Hypothalamus (tissue), 51 donors: Measurements from ENCODE around the gene ABCG5.

Experiments used
- DNase-seq, 51 donors: peaks; one replicate each; lab custom pipeline; 2025; lab: John Stamatoyannopoulos, UW

Gene ABCG5

DNA sequence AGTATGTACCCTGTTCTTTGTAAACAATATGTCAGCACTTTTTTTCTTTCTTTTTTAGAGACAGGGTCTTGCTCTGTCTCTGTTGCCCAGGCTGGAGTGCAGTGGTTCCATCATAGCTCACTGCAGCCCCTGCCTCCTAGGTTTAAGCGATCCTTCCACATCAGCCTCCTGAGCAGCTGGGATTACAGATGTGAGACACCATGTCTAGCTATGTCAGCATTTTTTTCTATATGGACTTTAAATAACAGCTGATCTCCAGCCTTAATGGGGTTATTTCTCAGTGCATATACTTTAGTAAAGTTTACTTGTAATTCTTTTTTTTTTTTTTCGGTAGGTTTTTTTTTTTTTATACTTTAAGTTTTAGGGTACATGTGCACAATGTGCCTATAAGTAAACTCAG lies 26.6 kb downstream of the ABCG5 start:
- DNase-seq = no peak

GRCh38 chr2:43810888-43811287 lies 27.8 kb downstream of the ABCG5 start:
- DNase-seq = no peak

DNA sequence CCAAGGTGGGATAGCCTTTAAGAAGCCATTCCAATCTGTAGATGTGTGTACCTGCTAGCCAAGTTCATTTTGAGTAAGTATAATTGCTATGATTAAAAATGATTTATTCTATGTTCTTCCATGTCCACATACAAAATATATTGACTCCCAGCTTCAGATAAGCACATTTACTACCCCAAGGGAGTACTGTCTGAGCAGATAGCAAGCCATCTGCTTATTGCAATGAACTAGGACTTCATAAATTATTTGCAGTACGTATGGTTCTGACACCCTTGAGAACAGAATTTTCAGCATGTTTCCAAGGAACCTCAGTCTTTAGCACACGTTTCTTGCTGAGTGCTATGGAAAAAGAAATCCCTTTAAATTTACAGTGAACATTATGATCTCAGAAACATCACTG lies 28.2 kb downstream of the ABCG5 start:
- DNase-seq = peak in 1 of 51 donors; percentile 26

DNA sequence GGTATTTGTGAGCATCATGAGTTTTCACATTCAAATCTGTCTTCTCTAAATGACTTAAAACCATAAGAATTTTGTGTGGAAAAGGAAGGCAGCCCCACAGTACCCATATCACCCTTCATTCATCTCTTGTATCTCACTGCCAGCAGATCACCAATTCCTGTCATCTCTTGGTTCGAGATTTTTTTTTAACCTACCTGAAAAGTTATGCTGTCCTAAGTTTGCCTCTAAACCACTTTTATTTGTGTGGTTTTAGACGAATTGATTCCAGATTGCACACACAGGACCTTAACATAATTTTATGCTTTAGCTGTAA lies 32.0 kb downstream of the ABCG5 start:
- DNase-seq = no peak

DNA sequence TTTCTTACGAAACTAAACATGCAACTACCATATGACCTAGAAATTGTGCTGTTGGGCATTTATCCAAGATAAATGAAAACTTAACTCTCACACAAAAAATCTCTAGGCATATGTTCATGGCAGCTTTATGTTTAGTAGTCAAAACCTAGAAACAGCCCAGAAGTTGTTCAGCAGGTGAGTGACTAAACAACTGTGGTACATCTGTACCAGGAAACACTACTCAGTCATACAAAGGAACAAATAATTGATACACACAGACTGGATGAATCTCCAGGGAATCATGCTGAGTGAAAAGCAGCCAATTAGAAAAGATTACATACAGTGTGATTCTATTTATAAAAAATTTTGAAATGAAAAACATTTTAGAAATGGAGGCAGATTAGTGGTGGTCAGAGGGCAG lies 35.5 kb downstream of the ABCG5 start:
- no peak for DNase-seq

DNA sequence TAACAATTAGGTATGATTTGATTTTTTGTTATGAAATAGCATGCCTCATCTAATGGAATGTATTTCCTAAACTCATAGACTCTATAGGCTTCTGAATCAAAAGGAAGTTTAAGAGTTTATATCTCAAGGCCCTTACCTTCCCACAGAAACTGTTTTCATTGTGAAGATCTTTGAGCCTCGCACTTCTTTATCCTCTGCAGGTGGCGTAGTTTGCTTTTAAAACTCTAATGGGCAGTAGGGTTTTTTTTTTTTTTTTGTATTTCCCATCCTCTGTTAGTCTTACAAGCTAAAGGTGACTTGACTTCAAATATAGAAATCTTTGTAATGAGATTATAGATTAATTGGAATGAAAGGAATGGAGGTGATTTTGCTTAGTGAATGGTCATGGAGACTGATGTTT lies 36.5 kb downstream of the ABCG5 start:
- DNase-seq = no peak

DNA sequence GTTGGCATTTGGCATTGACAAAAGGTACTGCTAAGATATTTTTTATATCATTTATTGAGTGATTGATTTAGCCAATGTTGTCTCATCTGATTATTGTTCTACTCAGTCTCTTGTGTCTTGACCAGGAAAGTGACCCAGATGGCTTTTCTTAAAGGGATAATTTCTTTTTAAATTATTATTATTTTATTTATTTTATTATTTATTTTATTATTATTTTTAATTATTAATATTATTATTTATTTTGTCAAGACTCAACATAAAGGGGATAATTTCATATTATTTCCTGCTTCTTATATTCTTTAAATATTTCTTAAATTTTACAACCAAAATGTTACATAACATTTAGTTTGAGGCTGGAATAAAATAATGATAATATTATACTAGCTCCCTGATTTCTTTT lies 37.7 kb downstream of the ABCG5 start:
- DNase-seq = no peak

- DNase-seq = no peak
Measured at GRCh38 chr2:43798300-43798699, 40.3 kb downstream of the ABCG5 start.

DNA sequence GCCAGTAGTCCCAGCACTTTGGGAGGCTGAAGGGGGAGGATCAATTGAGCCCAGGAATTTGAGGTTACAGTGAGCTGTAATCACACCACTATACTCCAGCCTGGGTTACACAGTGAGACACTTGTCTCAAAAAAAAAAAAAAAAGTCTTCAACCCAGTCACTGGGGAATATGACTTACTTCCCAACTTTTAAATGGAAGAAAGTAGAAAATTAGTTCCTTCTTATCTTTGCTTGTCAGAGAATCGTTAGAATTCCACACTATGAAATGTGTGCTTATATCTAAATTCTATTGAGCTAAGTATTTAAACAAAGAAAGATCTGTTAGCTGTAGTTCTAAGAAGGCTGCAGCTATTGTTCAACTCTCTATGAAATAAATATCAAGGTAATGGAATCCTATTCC lies 42.4 kb downstream of the ABCG5 start:
- DNase-seq = no peak

DNA sequence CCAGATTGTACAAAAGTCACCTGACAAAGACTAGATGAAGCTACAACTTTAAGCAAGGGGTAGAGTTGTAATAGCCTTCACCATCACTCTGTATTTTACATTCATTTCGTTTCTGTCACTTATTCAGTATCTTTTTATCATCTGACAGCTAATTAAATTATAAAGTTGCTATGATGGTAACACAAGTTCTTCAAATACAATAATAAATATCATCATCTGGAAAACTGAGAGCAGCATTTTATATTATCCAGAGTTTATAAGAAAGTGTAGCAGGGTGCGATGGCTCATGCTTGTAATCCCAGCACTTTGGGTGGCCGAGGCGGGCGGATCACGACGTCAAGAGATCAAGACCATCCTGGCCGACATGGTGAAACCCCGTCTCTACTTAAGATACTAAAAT lies 43.7 kb downstream of the ABCG5 start:
- no peak for DNase-seq

DNA sequence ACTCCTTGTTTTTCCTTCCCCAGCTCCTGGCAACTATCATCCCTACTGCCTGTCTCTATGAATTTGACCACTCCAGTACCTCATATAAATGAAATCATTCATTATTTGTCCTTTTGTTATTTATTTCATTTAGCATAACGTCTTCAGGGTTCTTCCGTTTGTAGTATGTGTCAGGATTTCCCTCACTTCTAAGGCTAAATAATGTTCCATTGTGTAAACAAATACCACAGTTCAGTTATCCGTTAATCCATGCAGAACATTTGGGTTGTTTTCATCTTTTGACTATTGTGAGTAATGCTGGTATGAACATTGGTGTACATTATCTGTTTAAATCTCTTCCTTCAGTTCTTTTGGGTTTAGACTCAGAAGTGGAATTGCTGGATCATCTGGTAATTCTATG lies 46.0 kb downstream of the ABCG5 start:
- DNase-seq = no peak

GRCh38 chr2:43791035-43791765 lies 47.4 kb downstream of the ABCG5 start:
- DNase-seq = no peak

GRCh38 chr2:43790147-43790546 lies 48.5 kb downstream of the ABCG5 start:
- no peak for DNase-seq

DNA sequence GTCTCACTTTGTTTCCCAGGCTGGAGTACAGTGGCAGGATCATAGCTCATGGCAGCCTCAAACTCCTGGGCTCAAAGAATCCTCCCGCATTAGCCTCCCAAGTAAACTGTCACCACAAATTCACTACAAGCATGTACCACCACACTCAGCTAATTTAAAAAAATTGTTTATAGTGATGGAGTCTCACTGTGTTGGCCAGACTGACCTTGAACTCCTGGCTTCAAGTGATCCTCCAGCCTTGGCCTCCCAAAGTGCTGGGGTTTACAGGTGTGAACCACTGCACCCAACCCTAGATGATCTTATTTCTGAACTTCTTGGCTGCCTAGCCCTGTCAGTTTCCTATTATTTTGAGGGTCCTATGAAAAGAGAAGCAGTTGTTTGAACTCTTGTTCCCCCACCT lies 50.0 kb downstream of the ABCG5 start:
- no peak for DNase-seq

GRCh38 chr2:43787895-43788294 lies 50.7 kb downstream of the ABCG5 start:
- DNase-seq = no peak

GRCh38 chr2:43778233-43778632 lies 60.4 kb downstream of the ABCG5 start:
- DNase-seq = no peak

DNA sequence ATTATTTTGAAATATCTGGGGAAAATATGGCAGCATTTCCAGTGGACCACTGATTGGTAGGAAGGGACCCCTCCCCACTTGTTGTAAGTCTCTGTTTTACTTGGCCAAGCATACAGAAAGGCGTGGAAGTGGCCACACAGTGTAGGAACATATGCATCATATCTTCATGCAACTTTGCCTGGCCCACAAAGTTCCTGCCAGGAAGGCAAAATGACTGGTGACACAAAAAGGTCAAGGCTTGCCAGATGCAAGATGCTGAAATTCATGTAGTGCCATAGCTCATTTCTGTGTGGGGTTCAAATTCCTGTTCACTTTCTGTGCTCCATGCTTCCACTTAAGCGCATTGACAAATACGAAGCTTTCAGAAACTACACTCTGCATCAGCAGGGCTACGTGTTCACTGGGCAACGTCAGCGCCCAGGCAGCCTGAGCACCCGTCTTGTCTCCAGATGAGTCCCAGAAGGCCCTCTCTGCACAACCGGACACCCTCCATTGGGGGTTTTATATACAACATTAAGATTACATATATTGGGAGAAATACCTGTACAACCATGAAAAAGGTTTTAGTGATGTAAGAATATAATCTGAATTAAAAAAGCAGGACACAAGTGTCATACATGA lies 61.2 kb downstream of the ABCG5 start:
- DNase-seq = no peak

GRCh38 chr2:43776324-43776723 lies 62.3 kb downstream of the ABCG5 start:
- DNase-seq = no peak

DNA sequence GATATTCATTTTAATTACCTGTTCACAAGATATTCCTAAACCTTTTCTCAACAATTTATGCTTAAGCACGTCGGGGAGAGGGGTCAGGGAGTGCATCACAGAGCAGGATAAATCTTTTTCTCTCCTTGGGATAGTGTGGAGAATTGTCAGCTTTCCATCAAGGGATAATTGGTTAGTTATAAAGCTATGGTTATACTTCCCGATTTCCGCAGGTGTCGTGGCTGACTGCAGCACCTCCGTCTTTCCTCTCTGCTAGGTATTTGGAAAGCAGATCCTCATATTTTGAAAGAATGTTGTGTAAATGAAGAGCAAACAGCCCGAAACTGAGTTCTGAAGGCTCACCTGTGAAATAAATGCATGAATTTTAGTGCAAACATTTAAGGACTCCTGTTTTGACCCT lies 64.0 kb downstream of the ABCG5 start:
- DNase-seq = no peak

DNA sequence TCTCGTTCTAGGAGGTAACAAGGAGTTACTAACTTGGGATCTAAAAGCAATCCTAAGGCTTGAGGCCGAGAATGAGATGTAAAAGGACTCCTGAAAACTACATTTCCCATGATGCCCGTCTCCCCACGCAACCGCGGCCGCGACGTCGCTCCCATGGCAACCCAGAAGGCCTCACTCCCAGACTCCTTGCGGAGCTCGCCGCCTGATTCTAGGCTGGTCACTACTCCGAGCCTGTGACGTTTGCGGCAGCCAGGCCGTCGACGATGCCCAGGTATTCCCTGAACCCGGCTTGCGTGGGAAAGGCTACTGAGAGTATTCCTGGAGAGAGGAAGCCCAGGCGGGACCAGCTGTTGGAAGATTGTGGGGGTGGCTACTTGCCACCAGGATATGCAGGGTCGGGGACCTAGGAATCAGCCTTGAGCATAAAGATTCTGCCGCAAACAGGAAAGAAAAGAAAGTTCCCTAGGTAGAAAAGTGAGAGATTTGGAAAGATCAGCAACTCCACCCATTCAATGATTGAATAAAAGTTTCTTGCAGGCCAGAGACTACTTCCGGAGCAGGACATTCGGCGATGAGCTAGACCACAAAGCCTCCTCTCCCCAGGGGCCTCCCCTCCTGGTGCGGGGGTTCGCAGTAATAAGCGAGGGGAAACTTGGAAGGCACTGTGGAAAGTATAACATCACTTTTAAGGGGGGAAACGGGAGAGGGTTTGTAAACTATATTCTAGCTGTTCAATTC lies 64.6 kb downstream of the ABCG5 start, which contains the start of gene DYNC2LI1:
TSS of gene DYNC2LI1 (plus strand) at position 164 of the 738 bp plus-strand sequence. CDS start at position 264, 100 bp downstream.
- peak; percentile 29 to 93 (median 80) for DNase-seq

DNA sequence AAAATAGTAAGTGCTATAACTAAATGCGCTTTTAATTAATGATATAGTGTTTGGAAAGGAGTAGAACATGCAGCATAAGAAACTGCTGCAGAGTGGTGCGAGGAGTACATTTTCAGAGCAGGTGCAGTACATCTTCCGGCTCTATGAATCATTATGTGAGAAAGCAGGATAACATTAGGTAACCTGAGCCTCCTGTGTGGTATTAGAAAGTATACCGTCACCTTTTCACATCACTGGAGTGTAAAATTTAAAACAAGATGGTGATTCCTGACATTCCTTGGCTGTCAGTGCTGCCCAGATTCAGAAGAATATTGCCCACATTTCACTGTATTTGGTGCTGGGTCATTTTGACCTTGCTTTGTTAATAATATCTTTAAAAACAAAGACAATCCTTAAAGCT lies 72.6 kb downstream of the ABCG5 start:
- no peak for DNase-seq

- no peak for DNase-seq
Measured at GRCh38 chr2:43764086-43764705, 74.4 kb downstream of the ABCG5 start.
